ENCODE results near the gene MKNK1.

MKNK1 gene

DNA sequence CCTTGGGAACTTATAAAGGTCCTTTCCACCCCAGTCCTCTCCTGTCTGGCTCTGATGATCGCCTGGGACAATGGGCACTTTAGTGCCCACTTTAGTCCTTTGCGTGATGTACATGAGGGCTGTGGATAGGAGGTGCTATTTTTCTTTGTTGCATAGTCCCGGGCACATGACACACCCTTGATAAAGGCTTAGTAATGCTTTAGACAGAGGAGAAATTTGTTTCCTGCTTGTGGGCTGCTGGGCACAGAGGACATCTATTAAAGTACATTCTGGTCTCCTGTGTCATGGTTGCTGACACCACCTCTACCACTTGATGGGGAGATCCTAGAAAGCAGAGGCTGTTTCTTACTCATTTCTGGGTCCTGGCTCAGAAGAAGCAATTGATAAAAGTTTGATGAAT is 47.2 kb downstream of the MKNK1 start:
- DNase-seq = no peak

DNA sequence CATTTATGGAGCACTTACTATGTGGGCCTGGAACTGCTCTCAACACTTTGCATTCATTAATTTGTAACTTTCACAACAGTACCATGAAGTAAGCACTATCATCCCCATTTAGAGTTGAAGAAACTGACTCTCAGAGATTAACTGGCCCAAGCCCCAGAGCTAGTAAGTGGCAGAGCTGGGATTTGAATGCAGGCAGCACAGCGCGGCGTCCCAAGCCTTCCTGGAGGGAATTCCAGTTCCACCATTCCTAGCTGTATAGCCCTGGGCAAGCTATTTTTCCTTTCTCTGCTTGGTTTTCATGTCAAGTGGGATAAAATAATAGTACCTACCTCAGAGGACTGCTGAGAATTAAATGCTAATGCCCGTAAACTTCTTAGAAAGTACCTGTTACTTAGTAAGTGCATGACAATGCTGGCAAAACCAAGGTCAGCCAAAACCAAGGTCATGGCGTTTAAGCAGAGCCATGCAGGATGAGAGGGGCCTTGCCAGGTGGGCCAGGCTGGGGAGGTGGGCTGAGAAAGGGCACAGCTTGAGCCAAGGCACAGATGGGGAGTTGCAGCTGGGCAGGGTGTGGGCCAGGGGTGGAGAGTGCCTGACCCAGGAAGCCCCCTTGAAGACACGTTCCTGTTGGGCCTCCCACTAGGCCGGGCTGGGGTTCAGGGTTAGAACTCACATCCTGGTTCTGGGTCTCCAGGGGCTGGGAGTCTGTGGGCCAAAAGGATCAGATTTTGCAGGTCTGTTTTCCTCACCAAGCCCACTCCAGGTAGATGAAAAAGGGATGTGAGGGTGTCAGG is 48.0 kb downstream of the MKNK1 start:
- DNase-seq = no peak

DNA sequence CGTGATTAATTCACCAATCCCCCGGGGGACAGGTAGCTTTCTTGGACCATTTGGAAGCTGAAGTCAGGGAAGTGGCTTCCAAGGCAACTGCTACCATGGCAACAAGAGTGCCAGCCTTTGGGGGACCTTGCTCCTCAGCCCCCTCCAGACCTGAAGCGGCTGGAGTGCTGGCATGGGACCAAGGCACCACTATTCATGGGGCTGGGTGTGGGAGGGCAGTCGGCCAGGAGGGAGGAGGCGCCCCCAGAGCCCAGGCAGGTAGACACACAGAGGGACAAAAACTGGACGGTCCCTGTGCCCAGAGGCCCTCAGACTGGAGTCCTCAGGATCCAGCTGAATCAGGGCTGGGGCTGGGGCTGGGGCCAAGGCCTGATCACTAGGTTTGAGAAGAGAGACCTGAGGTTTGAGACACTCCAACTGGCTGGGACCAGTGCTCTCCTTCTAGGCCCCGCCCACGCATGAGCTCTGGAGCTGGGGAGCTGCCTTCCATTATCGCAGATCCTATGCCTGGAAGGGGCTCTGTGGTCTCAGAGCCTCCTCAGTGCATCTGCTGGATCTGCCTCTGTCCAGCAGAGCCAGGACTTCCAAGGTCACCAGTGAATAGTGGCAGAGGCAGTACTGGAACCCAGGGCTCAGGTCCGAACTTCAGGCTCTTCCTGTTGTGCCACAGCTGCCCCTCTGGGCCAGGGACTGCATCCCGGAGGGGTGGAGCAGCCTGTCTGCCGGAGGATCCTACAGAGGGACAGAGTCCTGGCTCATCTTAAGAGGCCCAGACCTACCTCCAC is 49.3 kb downstream of the MKNK1 start:
- no peak for DNase-seq

DNA sequence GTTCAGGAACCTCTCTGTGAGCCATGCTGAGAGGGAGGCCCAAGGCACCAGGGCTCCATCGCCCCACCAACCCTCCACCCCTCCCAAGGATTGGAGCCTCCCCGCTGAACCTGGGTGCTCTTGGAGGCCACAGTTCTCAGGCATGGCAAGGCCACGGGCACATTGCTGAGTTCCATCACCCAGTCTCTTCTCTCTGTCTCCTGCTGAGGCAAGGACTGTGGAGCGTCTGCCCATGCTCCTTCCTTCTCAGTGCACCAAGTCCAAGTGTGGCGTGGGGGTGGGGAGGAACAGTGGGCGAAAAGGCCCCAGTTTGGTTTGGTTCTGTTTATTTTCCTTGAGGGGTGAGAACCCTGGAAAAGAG is 49.9 kb downstream of the MKNK1 start:
- DNase-seq = no peak

DNA sequence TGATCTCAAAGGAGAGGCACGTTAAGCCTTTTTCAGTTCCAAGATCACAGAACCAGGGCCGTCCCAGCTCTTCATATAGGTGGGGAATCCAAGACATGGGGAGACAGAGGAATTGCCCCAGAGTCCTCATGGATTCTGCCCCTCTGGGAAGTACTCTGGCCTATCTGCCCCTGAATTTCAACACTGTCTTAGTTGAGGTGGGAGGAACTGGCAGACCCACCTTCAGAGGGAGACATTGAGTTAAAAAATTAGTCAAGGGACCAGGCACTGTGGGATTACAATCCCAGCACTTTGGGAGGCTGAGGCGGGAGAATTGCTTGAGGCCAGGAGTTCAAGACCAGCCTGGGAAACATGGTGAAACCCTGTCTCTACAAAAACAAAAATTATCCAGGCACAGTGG is 50.6 kb downstream of the MKNK1 start:
- no peak for DNase-seq

DNA sequence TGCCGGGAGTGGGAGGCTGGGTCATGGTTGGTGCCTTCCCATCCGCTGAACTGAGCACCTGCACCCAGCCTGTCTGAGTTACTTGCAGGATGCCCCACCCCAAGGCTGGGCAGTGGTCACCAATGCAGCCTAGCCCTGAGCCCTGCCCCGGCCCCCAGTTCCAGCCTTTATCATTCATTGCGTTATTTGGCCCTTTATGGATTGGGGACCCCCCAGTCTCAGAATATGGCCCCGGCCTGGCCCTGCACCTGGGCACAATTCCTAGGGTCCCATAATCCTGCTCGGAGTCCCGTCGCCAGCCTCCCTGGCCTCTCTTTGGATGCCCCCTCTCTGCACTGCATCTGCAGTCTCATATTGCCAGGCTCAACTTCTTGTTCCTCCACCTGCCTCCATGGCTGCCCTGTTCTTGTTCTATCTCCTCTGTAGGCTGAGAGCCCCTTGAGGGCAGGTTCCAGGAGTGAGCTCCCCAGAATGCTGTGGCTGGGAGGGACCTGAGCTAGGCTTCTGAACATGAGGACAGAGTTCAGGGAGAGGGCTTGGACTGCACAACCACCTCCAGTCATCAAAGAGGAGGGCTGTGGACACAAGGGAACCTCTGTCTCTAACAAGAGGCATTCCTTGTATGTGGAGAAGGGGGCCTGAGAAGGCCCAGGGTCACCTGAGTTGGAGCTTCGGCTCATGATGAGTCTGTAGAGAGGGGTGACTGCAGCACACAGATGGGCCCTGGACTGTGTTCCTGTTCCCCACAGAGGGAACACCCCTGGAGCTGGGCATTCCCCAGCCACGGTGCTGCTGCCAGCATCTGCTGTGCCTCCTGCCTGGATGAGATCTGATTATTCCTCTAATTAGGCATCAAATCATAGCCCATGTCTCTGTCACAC is 51.5 kb downstream of the MKNK1 start:
- no peak for DNase-seq

DNA sequence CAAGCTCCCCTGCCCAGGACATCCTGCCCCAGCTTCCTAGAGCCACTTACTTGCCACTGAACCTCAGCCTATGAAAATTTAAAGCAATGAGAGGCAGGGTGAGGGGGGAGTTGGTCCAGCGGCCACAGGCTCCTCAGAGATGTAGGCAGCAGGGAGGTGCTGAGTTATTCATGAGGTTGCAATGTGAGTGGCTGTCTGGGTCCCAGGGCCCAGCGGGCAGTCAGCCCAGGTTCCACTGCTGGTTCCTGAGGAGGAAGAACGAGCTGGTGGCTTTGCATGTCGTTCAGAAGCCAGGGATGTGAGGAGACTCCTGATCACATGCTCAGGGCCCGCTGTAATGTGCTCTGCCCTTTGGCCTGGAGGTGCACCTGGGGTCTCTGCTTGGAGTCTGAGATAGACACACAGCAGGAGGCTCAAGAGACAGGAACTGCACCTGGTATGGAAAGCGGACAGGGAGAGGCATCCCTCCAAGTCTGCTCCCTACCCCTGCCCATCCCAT is 52.4 kb downstream of the MKNK1 start, which contains the start of gene KNCN:
Gene KNCN, minus strand, starts transcription at position 51 of the 499 bp plus-strand sequence. CDS start 432 bp downstream, outside the sequence.
- DNase-seq = no peak

DNA sequence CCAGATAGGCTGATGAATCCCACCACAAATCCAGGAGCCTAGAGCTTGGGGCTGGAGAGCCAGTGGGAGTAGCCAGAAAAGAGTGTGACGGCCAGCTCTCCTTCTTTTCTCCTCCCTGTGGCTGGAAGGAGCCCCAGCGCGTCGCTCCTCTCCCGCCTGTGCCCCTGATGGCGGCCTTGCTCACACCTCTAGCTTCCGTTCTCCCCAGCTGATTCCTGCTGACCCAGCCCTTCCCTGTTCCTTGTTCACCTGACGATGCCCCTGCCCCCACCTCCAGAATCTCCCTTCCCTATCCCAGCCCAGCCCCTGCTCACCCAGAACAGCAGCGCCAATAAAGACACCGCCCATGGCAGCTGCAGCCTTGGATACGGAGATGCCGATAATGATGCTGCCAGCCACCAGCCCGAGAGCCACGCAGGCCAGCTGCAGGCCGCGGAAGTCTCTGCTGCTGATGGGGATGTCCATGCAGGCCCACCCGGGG is 53.3 kb downstream of the MKNK1 start:
- no peak for DNase-seq

DNA sequence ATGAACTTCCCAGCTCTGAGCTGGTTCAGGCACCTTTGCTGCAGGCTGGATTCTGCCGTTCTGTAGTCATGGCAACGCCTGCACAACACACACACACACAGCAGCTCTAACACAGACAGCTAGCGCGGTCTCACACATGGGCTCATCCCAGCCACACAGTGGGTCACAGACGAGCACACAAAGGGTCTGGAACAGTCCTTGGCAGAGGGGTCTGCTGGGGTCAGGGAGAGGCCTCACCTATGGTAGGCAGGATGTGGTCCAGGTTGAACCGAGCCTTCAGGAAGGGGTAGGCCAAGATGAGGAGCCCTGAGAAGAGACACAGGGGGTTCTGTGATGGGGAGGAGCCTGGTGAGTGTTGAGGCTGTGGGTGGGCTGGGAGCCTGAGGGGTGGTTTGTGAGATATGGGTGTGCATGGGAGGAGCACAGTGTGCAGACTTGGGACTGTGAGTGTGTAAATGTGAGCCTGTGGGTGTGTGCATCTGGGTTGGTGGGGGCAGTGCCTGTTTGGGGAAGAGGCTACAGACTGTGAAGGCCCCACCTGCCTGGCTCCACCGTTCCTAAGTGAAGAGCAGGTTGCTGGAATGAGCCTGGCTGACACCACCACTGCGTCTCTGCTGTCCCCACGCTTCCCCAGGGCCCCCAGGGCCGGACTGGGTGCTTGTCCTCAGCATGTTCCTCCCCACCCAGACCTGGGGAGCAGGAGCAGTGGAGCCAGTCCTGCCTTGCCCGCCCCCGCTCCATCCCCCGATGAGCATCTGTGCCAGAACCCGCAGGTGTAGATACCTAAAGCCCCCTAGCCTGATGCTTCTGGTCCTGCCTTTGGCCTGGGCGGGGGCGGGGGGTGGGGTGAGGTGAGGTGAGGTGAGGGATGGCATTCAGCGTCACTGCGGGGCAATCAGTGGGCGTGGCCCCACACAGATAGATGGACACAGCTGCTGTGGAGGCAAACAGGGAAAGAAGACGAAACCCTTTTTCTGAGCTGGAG is 54.1 kb downstream of the MKNK1 start:
- DNase-seq = peak; percentile 55

DNA sequence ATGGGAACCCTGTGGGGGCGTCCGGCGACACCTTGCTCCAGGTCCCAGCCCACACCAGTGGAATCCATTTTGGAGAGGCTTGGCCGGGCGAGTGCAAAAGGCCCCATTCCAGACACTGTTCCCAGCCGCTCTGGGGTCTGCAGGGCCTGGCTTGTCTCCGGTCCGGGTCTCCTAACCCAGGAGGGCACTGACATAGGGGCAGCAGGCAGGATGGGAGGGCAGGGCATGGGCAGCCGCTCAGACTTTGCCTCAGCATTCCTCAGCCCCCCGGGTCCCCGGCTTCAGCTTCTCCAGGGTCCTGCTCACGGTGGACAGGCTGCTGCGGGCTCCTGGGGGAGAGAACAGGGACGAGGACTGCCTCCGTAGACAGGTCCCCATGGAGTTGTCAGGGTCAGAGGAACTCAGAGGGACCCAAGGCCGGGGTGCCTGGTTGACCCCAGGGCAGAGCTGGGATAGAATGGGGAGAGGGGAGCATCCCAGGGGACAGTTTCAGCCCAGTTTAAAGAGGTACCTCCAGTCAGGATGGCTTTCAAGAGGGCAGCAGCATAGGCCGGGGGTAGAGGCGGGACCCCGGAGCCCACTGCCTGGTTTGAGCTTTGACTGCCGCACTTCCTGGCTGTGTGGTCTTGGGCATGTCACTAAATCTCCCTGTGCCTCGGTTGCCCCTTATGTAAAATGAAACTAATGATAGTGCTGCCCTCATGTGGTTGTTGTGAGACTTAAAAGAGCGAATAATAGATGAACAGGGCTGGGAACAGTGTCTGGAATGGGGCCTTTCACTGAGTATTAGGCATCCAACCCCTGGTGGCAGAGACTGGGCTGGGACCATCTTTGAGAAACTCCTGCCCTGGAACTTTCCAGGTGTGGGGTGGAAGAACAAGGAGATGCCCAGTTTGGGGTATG is 56.3 kb downstream of the MKNK1 start:
- DNase-seq = peak; percentile 56

DNA sequence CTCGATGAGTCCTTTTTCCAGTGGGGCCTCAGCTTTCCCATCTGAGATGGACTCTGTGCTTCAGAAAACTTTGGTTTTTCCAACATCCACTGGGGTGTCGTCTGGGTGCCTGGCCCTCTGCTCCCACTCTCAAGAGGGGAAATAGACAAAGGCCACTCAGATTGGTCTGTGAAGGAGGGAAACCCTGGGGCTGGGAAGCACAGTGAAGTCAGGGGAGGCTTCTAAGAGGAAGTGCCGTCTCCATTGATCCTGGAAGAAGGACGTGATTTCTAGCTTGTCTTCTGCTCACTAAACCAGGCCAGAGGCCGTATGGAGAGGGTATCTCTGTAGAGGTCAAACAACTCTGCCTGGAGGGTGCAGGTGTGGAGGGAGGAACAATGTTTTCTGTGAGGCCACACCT is 57.9 kb downstream of the MKNK1 start:
- no peak for DNase-seq

DNA sequence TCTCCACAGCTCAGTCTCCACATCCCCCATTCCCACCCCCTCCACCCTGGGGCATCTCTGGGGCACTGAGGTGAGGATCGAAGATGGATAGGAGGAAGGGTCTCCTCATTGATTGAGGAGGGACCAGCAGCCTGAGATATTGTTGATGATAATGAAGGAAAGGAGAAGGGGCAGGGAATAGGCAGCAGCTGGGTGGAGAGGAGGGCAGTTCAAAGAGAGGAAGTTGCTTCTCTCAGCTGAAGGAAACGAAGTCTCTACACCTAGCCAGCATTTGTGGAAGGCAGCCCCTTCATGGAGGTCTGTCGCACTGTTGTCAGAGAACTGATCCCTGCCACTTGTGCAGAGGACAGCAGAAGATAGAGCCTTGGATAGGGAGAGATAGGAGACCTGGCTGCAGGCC is 58.3 kb downstream of the MKNK1 start:
- DNase-seq = no peak

DNA sequence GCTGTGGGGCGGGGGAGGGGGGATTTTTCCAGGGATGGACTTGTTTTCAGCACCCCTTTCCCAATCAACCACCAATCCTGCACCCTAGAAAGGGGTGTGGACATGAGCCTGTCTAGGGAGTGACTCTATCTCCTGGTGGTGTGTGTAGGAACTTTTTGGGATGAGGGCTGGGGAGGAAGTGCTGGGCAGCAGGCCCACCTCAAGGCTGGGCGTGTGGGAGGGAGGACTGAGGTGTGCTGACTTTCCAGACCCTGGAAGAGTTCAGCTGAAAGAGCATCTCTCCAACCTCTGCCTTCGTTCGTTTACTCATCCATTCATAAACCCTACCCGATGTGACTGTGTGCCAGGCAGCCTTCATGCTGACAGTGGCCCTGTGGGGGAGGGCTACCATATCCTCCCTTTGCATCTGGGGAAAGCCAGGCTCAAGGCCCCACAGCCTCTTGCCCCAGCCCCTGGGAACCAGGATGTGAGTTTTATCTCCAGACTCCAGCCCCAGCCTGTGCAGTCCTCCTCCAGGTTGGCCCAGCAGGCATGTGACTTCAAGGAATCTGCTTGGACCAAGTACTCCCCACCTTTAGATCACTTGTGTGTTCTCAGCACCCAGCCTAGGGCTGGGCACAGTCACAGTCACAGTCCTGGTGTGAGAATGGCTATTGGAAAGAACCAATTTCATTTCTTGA is 59.4 kb downstream of the MKNK1 start:
- no peak for DNase-seq

DNA sequence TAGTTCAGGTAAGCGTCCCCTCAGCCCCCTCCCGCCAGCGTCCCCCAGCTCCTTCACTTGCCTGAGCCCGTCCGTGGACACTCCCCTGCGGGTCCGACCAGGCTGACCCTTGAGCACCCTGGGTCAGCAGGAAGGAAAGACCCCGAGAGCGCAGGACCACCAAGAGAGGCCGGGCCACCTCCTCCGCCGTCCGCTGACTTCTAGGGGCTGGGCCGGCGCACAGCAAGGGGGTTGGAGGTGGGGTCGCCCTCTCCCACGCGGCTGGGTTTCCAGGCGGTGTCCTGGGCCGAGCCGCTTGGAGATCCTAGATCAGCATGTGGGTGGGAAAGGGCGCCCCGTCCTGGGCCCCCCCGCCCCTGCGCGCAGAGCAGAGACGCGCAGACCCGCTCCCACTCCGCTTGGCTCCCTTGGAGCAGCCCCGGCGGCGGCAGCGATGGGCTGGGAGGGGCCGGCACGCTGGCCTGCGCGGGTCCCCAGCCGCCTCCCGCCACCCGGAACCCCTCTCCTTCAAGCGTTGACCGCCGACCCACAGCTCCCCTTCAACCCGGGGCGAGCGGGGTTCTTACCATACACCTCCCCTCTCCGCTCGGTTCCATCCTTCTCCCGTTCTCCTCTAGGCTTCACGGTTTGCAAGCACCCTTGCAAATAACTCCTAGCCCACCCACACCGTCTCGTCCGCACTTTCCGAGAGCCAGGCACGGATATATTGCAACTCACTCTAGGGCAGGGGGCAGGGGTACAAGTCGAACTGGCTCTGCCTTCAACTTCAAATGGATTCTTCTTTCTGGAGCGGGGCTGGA is 60.1 kb downstream of the MKNK1 start:
- no peak for DNase-seq

DNA sequence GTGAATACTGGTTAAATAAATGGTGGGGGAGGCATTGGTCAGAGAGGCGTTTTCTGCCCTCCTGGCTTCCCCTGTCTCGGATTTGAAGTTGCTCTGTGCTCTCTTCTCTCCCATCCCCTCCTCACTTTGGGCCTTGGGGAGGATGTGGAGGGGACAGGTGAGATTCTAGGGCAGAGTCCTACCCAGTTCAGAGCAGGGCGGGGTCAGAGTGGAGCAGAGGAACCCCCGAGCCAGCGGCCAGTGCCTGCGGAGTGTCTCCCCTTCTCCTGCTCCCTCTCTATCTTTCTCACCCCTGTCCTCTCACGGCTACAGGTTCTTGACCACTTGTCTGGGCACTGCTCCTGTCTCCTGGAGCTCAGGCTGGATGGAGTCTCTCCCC is 60.7 kb downstream of the MKNK1 start:
- no peak for DNase-seq

DNA sequence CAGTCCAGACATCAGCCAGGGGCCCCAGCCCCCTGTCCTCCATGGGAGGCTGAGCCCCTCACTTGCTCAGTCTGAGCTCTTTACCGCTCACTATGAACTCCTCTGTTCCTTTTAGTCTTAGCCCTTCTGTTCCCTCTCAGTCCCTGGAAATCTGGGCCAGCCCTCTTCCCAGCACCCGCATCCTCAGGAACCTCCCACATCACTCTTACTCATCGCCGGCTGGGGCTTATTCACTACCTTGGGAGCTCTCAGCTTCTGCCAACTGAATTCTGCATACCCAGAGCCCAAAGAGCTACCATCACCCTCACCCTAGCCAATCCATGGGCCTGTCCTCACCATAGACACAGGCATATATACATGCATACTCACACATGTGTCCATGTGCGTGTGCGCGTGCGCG is 64.1 kb downstream of the MKNK1 start:
- DNase-seq = no peak

DNA sequence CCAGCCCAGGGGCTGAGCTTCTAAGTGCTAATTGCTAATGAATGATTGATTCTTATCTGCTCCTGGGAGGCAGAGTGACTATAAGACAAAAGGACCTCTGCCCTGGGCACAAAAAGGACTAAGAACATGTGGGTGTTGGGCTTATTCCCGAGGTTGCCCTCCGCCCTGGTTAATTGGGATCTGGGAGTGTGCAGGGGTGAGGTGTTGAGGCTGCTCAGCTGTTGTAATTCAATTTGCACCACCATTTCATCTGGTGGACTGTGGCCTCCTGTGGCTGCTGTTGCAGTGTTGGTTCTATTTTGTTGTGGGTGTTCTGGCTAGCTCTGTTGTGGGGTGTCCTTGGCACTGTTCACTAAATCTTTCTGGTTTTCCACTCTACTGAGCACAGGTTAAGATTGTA is 65.9 kb downstream of the MKNK1 start:
- DNase-seq = no peak

DNA sequence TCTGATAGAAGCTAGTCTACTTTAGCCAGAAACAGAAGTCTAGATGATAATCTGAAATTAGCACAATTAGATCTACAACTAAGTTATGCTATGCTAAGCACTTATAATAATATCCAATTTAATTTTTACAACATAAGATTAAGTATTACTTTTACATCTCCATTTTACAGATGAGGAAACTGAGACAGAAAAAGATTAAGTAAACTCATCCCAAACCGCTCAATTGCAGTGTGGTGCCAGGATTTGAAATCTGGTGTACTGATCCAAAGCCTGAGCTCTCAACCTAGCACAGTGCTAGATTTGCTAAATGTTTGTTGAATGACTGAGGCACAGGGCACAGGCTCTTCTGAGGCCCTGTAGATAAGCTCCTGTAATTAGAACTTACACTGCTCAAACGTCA is 66.4 kb downstream of the MKNK1 start:
- DNase-seq = no peak

DNA sequence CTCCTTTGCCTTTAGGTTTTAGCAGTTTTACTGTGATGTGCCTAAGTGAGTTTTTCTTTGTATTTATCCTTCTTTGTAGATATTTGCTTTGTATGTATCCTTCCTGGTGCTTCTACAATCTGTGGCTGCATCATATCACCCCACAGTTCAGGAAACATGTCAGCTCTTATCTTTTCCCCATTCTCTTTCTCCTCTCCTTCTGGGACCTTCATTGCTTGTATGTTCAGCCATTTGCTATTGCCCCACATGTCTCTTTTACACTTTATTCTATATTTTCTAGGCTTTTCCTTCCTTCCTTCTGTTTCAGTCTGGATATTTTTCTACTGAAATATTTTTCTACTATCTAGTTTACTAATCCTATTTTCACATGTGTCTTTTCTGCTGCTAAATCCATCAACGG is 67.5 kb downstream of the MKNK1 start:
- no peak for DNase-seq

Measured in NCI-H1694 treated with DMSO at 0.1 percent for 48 hours (cell line).